Activated CD4-positive, alpha-beta T cell treated with anti-CD3 and anti-CD28 coated beads, Interleukin-2, amount 50 U/mL, for 16 hours (primary cell): ENCODE measurements around the gene SNIP1.
A peak's percentile ranks its signal among the peaks of the same experiment; 100 is the strongest.
"Not testable (repeated sequence)": the region's sequence is repeated elsewhere in the genome, so short reads cannot be mapped to it uniquely, and the experiment has no call there.

Experiments
- DNase-seq: peaks from one replicate; pipeline ENCODE4 v3.0.0-alpha.2; 2020

SNIP1 gene

GRCh38 chr1:37558411-37558810 is 4.3 kb upstream of the SNIP1 start:
- DNase-seq, result no peak

- DNase-seq, result no peak
Measured at GRCh38 chr1:37557402-37557801, 3.3 kb upstream of the SNIP1 start.

GRCh38 chr1:37556712-37557196 is 2.7 kb upstream of the SNIP1 start, which contains the start of gene DNALI1:
Gene DNALI1, plus strand, starts transcription at chr1:37556940. Its CDS starts 55 bp downstream, at chr1:37556995.
- peak; percentile 53 for DNase-seq

GRCh38 chr1:37553598-37553926 is 531 bp downstream of the SNIP1 start:
- no peak for DNase-seq

GRCh38 chr1:37549341-37549740 is 4.8 kb downstream of the SNIP1 start:
- no peak for DNase-seq

DNA sequence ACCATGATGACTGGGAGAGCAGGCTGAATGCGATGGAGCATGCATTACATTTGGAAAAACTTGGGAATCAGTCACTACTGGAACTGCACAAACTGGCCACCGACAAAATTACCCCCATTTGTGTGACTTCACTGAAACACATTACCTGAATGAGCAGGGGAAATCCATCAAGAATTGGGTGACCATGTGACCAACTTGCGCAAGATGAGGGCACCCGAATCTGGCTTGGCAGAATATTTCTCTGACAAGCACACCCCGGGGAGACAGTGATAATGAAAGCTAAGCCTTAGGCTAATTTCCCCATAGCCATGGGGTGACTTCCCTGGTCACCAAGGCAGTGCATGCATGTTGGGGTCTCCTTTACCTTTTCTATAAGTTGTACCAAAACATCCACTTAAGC is 9.1 kb downstream of the SNIP1 start:
- no peak for DNase-seq

GRCh38 chr1:37544530-37544929 is 9.6 kb downstream of the SNIP1 start:
- DNase-seq, result no peak

DNA sequence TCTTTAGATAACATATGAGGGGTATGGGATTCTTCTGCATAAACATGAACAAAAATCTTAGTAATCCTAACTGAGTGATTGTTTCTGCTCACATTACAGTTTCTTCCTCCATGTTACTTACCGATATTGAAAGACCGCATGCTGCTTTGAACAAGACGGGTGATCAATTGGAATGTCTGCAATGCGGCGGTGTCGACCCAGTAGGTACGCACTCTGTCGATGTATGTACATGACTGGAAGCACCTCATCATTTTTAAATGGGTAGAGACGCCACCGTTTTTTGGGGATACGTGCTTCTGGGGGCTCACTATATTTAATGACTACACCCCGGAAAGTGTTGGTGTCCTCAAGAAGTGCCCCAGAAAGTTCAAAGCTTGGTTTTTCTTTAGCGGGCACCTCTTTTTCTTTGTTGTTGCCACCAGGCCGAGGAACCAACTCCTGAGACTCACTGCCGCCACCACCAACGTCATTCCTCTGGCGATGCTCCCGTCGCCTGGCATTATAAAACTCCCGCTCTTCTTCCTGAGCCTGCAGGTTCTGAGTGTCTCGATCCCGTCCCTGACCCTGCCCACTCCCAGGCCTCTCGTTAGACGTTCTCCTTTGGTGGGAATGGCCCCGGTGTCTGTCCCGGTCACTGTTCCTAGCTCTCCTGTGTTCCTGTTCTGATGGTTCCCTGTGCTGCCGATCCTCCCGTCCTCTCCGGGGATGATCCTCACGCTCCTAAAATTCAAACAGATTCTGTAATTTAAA is 13.9 kb downstream of the SNIP1 start:
- no peak for DNase-seq

DNA sequence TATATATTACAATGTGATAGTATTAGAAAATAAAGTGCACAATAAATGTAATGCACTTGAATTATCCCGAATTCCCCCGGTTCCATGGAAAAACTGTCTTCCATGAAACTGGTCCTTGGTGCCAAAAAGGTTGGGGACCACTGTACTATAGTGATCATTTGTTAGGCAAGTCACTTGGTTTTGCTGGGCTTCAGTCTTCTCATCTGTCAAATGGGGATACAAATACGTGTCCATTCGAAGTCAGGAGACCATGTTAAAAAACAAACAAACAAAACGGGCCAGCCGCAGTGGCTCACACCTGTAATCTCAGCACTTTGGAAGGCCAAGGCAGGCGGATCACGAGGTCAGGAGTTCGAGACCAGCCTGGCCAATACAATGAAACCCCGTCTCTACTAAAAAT is 14.9 kb downstream of the SNIP1 start:
- not testable (repeated sequence) for DNase-seq

DNA sequence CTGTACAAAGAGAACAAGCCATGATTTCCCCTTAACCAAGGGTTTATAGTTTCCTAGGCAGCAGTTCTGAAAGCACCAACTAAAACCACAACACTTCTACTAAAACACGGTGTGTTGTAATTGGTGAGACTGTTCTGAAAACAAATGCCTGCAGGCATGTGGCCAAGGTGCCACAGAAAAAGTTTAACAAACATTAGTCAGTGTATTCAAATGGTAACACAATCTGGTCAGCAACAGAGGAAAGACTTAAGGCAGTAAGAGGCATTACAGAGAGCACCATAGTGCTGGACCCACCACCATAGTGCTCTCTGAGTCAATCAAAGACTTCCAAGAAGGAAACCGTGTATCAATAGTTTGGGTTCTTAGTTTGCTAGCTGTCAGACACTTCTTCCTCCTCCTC is 16.7 kb downstream of the SNIP1 start:
- DNase-seq, result peak; percentile 47

- no peak for DNase-seq
Measured at GRCh38 chr1:37533317-37534093, 20.6 kb downstream of the SNIP1 start.

DNA sequence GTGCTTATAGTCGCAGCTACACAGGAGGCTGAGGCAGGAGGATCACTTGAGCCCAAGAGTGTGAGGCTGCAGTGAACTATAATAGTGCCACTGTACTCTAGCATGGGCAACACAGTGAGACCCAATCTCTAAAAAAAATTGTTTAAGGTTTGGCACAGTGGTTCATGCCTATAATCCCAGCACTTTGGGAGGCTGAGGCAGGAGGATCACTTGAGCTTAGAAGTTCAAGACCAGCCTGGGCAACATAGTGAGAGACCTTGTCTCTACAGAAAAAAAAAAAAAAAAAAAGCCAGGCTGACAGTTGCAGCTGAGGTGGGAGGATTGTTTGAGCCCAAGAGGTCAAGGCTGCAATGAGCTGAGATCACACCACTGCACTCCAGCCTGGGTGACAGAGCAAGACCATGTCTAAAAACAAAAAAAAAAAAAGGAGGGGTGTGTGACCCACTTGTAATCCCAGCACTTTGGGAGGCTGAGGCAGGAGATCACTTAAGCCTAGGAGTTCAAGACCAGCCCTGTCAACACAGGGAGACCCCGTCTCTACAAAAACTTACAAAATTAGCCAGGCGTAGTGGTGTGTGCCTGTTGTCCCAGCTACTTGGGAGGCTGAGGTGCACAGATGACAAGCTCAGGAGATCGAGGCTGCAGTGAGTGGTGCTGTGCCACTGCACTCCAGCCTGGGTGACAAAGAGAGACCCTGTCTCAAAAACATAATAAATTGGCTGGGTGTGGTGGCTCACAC is 21.5 kb downstream of the SNIP1 start:
- DNase-seq, result not testable (repeated sequence)

DNA sequence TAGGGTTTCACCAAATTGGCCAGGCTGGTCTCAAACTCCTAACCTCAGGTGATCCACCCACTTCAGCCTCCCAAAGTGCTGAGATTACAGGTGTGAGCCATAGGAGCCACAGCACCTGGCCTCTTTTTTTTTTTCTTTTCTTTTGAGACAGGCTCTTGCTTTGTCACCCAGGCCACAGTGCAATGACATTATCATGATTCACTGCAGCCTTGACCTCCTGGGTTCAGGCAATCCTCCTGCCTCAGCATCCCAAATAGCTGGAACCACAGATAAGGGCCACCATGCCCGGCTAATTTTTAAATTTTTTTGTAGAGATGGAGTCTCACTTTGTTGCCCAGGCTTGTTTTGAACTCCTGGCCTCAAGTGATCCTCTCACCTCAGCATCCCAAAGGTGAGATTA is 24.2 kb downstream of the SNIP1 start:
- not testable (repeated sequence) for DNase-seq

DNA sequence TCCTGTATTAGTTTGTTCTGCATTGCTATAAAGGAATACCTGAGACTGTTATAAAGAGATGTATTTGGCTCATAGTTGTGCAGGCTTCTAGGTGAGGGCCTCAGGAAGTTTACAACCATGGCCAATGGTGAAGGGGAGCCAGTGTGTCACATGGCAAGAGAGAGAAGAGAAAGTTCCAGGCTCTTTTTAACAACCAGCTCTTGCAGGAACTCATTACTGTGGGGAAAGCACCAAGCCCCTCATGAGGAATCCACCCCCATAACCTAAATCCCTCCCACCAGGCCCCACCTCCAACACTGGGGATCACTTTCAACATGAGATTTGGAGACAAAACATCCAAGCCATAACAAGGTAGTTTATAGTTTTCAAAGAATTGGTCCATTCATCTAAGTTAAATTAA is 34.5 kb downstream of the SNIP1 start:
- DNase-seq, result peak; percentile 14

DNA sequence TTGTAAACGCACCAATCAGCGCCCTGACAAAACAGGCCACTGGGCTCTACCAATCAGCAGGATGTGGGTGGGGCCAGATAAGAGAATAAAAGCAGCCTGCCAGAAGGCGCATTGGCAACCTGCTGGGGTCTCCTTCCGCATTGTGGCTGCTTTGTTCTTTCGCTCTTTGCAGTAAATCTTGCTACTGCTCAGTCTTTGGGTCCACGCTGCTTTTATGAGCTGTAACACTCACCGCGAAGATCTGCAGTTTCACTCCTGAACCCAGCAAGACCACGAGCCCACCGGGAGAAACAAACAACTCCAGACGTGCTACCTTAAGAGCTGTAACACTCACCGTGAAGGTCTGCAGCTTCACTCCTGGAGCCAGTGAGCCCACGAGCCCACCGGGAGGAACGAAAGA is 35.2 kb downstream of the SNIP1 start:
- peak; percentile 63 for DNase-seq

DNA sequence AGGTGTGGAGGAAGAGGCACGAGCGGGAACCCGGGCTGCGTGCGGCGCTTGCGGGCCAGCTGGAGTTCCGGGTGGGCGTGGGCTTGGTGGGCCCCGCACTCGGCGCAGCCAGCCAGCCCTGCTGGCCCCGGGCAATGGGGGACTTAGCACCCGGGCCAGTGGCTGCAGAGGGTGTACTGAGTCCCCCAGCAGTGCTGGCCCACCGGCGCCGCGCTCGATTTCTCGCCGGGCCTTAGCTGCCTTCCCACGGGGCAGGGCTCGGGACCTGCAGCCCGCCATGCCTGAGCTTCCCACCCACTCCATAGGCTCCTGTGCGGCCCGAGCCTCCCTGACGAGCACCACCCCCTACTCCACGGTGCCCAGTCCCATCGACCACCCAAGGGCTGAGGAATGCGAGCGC is 35.9 kb downstream of the SNIP1 start:
- not testable (repeated sequence) for DNase-seq

DNA sequence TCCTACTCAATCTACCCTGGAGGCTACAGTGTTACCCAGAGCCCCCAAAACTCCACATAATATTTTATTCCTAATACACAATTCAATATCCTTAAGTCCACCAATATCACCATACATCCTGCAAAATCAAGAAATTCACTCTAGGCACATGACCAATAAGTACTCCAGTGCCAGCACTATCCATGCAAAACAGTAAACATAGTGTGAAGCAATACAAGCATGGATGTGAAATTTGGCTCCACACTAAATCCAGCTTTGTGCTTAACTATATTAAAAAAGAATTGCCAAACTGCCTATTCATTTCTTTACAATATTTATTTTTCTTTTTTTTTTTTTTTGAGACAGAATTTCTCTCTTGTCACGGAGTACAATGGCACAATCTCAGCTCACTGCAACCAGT is 36.5 kb downstream of the SNIP1 start:
- no peak for DNase-seq

- DNase-seq, result no peak
Measured at GRCh38 chr1:37515185-37516034, 38.7 kb downstream of the SNIP1 start.

GRCh38 chr1:37514350-37515184 is 39.5 kb downstream of the SNIP1 start, which contains the start of gene MEAF6:
Gene MEAF6, minus strand, starts transcription at chr1:37514766. Its CDS starts 20 bp downstream, at chr1:37514746.
- DNase-seq, result peak; percentile 86

DNA sequence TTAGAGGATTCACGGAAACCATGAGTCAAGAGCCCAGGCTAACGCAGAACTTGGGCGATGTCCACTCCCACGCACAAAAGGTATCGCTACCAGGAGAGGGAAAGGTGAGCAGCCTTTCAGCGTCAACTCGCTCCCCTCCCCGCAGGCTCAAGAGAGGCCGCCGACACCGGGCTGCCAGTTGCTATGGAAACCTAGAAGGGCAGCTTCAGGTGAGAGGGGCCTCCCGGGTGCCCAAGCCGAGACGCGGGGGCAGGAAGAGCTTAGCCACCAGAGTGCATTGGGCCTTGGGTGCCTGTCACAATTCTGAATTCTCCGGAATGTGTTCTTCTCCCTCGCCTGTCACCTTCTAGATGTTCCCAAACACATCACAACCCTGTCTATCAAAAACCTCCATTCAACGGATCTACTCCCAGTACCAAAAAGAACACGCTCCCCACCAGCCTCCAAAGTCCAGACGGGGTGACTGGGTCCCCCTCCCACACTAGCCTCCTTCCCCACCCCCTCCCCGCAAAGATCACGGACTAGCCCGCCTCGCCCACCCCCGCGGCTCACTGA is 40.2 kb downstream of the SNIP1 start:
- DNase-seq, result peak; percentile 61

GRCh38 chr1:37509181-37509580 is 44.9 kb downstream of the SNIP1 start:
- DNase-seq, result peak; percentile 18
